IPS-11a (cell line): Measurements from ENCODE around the gene CLEC17A.

ENCODE experiments used
- H3K4me3 ChIP-seq: one replicate; pipeline ENCODE4 v1.5.1; 2013; ENCODE audit warnings: low read depth, low read length, control low read depth

The CLEC17A gene

GRCh38 chr19:14650161-14650560 lies 67.3 kb downstream of the CLEC17A start:
- H3K4me3 ChIP-seq = no peak overlapping the region

GRCh38 chr19:14654786-14655560 lies 72.1 kb downstream of the CLEC17A start:
- H3K4me3 ChIP-seq = no peak overlapping the region

GRCh38 chr19:14655726-14656125 lies 72.8 kb downstream of the CLEC17A start:
- H3K4me3 ChIP-seq = no peak overlapping the region

GRCh38 chr19:14659874-14660489 lies 77.1 kb downstream of the CLEC17A start:
- no peak overlapping the region for H3K4me3 ChIP-seq

- no peak overlapping the region for H3K4me3 ChIP-seq
These were observed 78.6 kb downstream of the CLEC17A start for GRCh38 chr19:14661372-14661924.
